Caco-2 (cell line): ENCODE data around the gene DDX54. TPM values are rescaled to one million over a fixed set of nuclear protein-coding genes. Genes with fewer than 3 reads are reported as not detected.
A peak's percentile ranks its signal among the peaks of the same experiment; 100 is the strongest.

Source experiments
- BruUV-seq: library from RNA; stranded (reverse); fragments of 400-500 nt; replicated peaks from 2 replicates; lab custom pipeline; 2021; lab: Mats Ljungman, UMichigan
- CTCF ChIA-PET: fragments of 300-600 bp; sonication (Branson Sonifier 250); formaldehyde crosslinking; loops from one replicate; lab custom pipeline; 2022; ENCODE audit warnings: antibody characterized with exemption; lab: Charles Lee
- POLR2A ChIA-PET: fragments of 300-600 bp; sonication (Branson Sonifier 250); formaldehyde crosslinking; loops from one replicate; lab custom pipeline; 2022; ENCODE audit warnings: antibody characterized with exemption; lab: Charles Lee
- DNase-seq, 2 experiments: peaks; one replicate each; pipeline versions ENCODE4 v3.0.0 to v3.0.0-alpha.2; 2020 to 2022
- H3K27me3 ChIP-seq: replicated peaks from 2 replicates; pipeline ENCODE4 v1.6.0; 2011; ENCODE audit warnings: low read length; ENCODE audit not compliant: control insufficient read depth, insufficient read depth
- H3K36me3 ChIP-seq: 2 replicates; pipeline ENCODE4 v1.5.1; 2011; ENCODE audit warnings: low read length; ENCODE audit not compliant: control insufficient read depth, insufficient read depth
- H3K4me1 ChIP-seq: fragments of 250-450 bp; sonication (Bioruptor Pico); 2 replicates; pipeline ENCODE4 v1.5.1; 2020; ENCODE audit warnings: mild to moderate bottlenecking
- H3K4me3 ChIP-seq: 2 replicates; pipeline ENCODE4 v1.5.1; 2011; ENCODE audit warnings: low read depth, mild to moderate bottlenecking, control low read depth, low read length
- H3K9me3 ChIP-seq: fragments of 250-450 bp; sonication (Bioruptor Pico); 2 replicates; pipeline ENCODE4 v1.5.1; 2020; ENCODE audit warnings: mild to moderate bottlenecking, moderate library complexity
- H3K27ac Mint-ChIP-seq: one replicate; pipeline ENCODE4 v1.8.0; 2022; ENCODE audit warnings: mixed read lengths; ENCODE audit not compliant: unreplicated experiment
- H3K27me3 Mint-ChIP-seq: one replicate; pipeline ENCODE4 v1.8.0; 2022; ENCODE audit warnings: mixed read lengths; ENCODE audit not compliant: insufficient read depth, unreplicated experiment
- H3K36me3 Mint-ChIP-seq: one replicate; pipeline ENCODE4 v1.8.0; 2022; ENCODE audit warnings: mild to moderate bottlenecking, mixed read lengths; ENCODE audit not compliant: insufficient read depth, unreplicated experiment
- H3K4me1 Mint-ChIP-seq: one replicate; pipeline ENCODE4 v1.8.0; 2022; ENCODE audit warnings: low read depth, mixed read lengths; ENCODE audit not compliant: unreplicated experiment
- H3K4me3 Mint-ChIP-seq: one replicate; pipeline ENCODE4 v1.8.0; 2022; ENCODE audit warnings: mild to moderate bottlenecking, moderate library complexity, mixed read lengths; ENCODE audit not compliant: unreplicated experiment
- H3K9me3 Mint-ChIP-seq: one replicate; pipeline ENCODE4 v1.8.0; 2022; ENCODE audit warnings: mixed read lengths; ENCODE audit not compliant: unreplicated experiment
- intact Hi-C: fragments of 100-400 bp; cut with micrococcal nuclease; formaldehyde crosslinking; loops from one replicate; pipeline ENCODE4 v1.10.0; 2022; ENCODE audit not compliant: unreplicated experiment
- total RNA-seq: library from RNA; stranded (reverse); gene quantifications from 2 replicates; pipeline ENCODE4 v1.2.3, GENCODE V29; 2022
- TF ChIP-seq, protein P1 (sequence below), 2 experiments: fragments of 200-600 bp in 1 of 2; IDR thresholded peaks; 1 replicate in 1 of 2; 2 replicates in 1 of 2; pipeline versions ENCODE4 v1.5.1 to v1.8.0; 2011 to 2022; ENCODE audit warnings: antibody characterized with exemption in 1 of 2, control low read depth in 1 of 2, inconsistent platforms in 1 of 2, low read depth in 1 of 2, low read length in 1 of 2, mild to moderate bottlenecking in 1 of 2, moderate library complexity in 1 of 2; ENCODE audit not compliant: insufficient read depth in 1 of 2, severe bottlenecking in 1 of 2, unreplicated experiment in 1 of 2

The DDX54 gene
- total RNA-seq, 1 experiment from 2014 or later, result 110 TPM

DNA sequence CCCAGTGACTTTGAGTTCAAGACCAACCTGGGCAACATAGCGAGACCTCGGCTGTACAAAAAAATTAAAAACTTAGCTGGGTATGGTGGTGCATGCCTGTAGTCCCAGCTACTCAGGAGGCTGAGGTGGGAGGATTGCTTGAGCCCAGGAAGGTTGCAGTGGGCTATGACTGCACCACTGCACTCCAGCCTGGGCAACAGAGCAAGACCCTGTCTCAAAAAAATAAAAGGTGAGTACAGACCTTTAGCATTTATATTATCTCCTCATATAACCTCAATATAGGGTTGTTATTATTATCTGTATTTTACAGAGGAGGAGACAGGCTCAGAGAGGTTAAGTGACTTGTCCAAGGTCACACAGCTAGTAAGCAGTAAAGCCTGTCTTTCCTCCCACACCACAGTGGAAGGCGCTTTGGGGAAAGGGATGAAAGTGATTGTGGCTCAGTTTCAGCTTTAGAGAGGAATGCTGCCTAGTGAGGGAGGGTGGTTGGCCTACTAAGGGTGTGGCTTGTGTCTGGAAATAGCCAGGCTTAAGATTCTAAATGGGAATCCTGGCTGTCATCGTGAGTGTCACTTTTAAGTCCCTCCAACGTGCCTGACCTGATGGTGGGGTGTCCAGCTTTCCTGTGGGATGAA lies 43.2 kb upstream of the DDX54 start:
- peak overlapping the region; percentile 95 for H3K27ac Mint-ChIP-seq
- intact Hi-C loops, result no loop called here
- ChIA-PET CTCF (no interaction called here), POLR2A (no interaction called here)
- Histone ChIP-seq H3K9me3 (no peaks in the 10 kb centered on the region), H3K4me3 (no peak overlapping the region), H3K27me3 (no peaks in the 10 kb centered on the region), H3K36me3 (peaks cover 15% of the 10 kb centered on the region), H3K4me1 (peaks cover 61% of the 10 kb centered on the region)
- TF ChIP-seq, protein P1, sequence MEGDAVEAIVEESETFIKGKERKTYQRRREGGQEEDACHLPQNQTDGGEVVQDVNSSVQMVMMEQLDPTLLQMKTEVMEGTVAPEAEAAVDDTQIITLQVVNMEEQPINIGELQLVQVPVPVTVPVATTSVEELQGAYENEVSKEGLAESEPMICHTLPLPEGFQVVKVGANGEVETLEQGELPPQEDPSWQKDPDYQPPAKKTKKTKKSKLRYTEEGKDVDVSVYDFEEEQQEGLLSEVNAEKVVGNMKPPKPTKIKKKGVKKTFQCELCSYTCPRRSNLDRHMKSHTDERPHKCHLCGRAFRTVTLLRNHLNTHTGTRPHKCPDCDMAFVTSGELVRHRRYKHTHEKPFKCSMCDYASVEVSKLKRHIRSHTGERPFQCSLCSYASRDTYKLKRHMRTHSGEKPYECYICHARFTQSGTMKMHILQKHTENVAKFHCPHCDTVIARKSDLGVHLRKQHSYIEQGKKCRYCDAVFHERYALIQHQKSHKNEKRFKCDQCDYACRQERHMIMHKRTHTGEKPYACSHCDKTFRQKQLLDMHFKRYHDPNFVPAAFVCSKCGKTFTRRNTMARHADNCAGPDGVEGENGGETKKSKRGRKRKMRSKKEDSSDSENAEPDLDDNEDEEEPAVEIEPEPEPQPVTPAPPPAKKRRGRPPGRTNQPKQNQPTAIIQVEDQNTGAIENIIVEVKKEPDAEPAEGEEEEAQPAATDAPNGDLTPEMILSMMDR (IDR thresholded peaks at IDR 0.05; ENCODE audit: insufficient read depth in 1 of 2, low read depth in 1 of 2, low read length in 1 of 2, severe bottlenecking in 1 of 2, unreplicated experiment in 1 of 2), result no peak
- H3K27me3 Mint-ChIP-seq, result no peaks in the 10 kb centered on the region
- no peaks in the 10 kb centered on the region for H3K9me3 Mint-ChIP-seq
- no peak overlapping the region for H3K4me3 Mint-ChIP-seq
- DNase-seq, result peak; percentile 61 to 65
- H3K4me1 Mint-ChIP-seq, result peaks cover 20% of the 10 kb centered on the region
- BruUV-seq, result no TSS peak
- H3K36me3 Mint-ChIP-seq, result peaks cover 35% of the 10 kb centered on the region

DNA sequence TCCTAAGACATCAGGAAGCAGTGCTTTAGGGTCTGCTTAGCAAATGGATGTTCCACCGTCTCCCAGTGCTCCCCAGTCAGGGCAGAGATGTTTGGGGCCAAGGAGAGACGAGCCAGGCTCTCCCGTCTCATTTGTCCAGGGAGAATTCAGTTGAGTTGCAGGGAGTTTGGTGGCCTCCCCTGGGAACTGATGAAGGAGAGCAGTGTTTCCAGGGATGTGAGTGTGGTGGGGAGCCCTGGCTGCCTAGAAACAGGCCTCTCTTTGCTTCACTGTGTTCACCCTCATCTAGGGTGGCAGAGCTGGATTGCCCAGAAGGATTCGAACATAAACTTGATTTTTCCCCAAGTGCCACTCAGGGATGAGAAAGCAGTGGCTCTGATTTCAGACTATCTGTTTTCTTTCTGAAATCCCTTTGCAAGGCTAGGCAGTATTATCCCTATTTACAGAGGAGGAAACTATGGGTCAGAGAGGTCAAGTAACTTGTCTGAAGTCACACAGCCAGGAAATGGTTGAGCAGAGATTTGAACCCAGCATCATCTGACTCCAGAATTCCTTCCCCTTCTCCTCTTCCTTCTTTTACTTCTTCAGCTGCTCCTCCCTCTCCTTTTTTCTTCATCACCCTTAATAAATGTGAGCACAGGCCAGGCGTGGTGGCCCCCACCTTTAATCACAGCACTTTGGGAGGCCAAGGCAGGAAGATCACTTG lies 42.6 kb upstream of the DDX54 start:
- POLR2A ChIA-PET, result no interaction called here
- Histone ChIP-seq H3K36me3 (peaks cover 12% of the 10 kb centered on the region), H3K4me1 (peaks cover 66% of the 10 kb centered on the region), H3K9me3 (no peaks in the 10 kb centered on the region), H3K4me3 (no peak overlapping the region), H3K27me3 (no peaks in the 10 kb centered on the region)
- TF ChIP-seq, protein P1 (IDR thresholded peaks at IDR 0.05; ENCODE audit: insufficient read depth in 1 of 2, low read depth in 1 of 2, low read length in 1 of 2, severe bottlenecking in 1 of 2, unreplicated experiment in 1 of 2), result no peak
- no TSS peak for BruUV-seq
- CTCF ChIA-PET, result no interaction called here
- H3K36me3 Mint-ChIP-seq, result peaks cover 40% of the 10 kb centered on the region
- DNase-seq, result no peak
- peaks cover 20% of the 10 kb centered on the region for H3K4me1 Mint-ChIP-seq
- intact Hi-C loops, result no loop called here
- no peaks in the 10 kb centered on the region for H3K9me3 Mint-ChIP-seq
- no peak overlapping the region for H3K4me3 Mint-ChIP-seq
- peak overlapping the region; percentile 95 for H3K27ac Mint-ChIP-seq
- H3K27me3 Mint-ChIP-seq, result no peaks in the 10 kb centered on the region

DNA sequence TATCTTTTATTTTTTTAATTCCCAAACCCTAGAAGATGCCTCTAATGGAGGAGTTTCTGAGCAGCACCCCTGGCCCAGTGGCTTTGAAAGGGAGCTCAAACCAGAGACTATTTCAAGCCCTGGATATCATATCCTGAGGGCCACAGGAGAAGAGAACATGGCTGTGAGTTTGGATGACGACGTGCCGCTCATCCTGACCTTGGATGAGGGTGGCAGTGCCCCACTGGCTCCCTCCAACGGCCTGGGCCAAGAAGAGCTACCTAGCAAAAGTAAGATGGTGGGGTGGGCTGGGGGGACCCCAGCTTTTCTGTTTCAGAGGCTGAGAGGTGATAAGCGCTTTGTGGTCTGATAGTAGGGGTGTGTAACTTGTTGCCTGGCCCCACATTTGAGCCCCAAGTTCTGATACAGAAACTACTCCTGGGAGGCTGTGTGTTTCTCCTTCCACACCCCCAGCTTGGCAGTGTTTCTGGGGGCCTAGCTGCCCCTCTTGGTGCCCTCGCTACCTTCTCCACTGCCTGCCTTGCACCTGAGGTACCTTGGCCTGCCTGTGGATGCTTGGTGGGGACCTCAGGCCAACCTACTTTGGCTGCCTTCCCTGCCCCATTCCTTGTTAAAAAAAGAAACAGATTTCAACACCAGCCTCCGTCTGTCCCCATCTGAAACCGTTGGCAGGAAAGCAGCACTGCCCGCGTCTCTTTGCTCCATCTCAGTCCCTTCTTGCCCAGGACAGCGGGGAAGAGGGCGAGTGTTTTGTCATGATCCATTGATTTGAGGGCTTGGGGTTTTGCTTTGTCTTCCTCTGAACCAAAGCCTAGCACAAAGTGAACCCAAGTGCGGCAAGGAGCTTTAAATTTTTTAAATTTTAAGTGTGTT lies 41.7 kb upstream of the DDX54 start:
- BruUV-seq, result no TSS peak
- TF ChIP-seq, protein P1 (IDR thresholded peaks at IDR 0.05; ENCODE audit: insufficient read depth in 1 of 2, low read depth in 1 of 2, low read length in 1 of 2, severe bottlenecking in 1 of 2, unreplicated experiment in 1 of 2), result no peak
- H3K36me3 ChIP-seq, result peaks cover 5% of the 10 kb centered on the region
- H3K4me3 ChIP-seq, result no peak overlapping the region
- no peak for DNase-seq
- H3K27ac Mint-ChIP-seq, result peak overlapping the region; percentile 95
- H3K9me3 Mint-ChIP-seq, result no peaks in the 10 kb centered on the region
- peaks cover 61% of the 10 kb centered on the region for H3K4me1 ChIP-seq
- no peak overlapping the region for H3K4me3 Mint-ChIP-seq
- POLR2A ChIA-PET, result interaction anchor here (0.6 kb wide), 1 partner anchor 30 kb away, joined by 4 read pairs; no protein-coding TSS in a partner anchor
- peaks cover 39% of the 10 kb centered on the region for H3K36me3 Mint-ChIP-seq
- H3K4me1 Mint-ChIP-seq, result peaks cover 18% of the 10 kb centered on the region
- CTCF ChIA-PET, result interaction anchor here (0.5 kb wide), 1 partner anchor 30 kb away, joined by 4 read pairs; no protein-coding TSS in a partner anchor
- no peaks in the 10 kb centered on the region for H3K27me3 Mint-ChIP-seq
- H3K9me3 ChIP-seq, result no peaks in the 10 kb centered on the region
- intact Hi-C loops, result no loop called here
- H3K27me3 ChIP-seq, result no peaks in the 10 kb centered on the region
